LHCN-M2 (cell line): ENCODE results near the gene ACTL8. TPM values are rescaled to one million over a fixed set of nuclear protein-coding genes. Genes with fewer than 3 reads are reported as not detected.
"Not testable (repeated sequence)": the region's sequence is repeated elsewhere in the genome, so short reads cannot be mapped to it uniquely, and the experiment has no call there.

Experiments
- DNase-seq: peaks from one replicate; pipeline ENCODE4 v3.0.0-alpha.2; 2012; ENCODE audit warnings: low read depth
- total RNA-seq: library from RNA; depleted of rRNA; stranded (reverse); fragments of >200 nt; gene quantifications from 2 replicates; pipeline ENCODE4 v1.2.3, GENCODE V29; 2014

ACTL8 gene
- total RNA-seq, 1 experiment from 2014 or later = not detected

DNA sequence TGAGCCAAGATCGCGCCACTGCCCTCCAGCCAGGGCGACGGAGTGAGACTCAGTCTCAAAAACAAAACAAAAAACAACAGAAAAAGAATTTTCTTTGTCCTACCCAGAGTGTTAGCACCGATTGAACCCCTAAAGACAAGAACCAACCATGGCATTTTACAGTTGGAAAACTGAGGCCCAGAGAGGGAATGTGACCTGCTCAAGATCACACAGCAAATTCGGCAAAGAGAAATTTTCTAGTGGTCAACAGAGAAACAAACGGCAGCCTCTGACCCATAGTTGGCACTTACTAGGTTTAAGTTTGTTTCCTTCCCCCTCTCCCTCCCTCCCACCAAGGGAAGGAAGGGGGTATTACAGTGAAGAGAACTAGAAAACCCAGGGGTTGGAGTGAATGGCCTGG is 20.5 kb upstream of the ACTL8 start:
- no peak for DNase-seq

DNA sequence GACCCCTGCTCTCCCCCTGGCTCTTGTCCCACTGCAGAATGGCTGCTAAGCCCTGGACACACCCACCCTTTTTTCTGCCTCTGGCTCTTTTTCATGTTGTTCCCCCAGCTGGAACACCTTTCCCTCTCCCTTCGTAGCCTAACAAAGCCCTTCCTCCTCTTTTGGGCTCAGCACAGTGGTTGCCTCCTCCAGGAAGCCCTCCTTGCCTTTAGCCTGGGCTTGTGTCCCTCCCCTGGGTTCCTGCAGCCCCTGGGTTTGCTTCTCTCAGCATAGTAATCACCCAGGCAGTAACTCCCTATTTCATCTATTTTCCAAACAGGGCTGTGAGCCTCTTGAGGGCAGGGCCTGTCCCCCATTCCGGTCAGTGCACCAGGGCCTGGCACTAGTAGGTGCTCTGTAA is 19.8 kb upstream of the ACTL8 start:
- DNase-seq = no peak

DNA sequence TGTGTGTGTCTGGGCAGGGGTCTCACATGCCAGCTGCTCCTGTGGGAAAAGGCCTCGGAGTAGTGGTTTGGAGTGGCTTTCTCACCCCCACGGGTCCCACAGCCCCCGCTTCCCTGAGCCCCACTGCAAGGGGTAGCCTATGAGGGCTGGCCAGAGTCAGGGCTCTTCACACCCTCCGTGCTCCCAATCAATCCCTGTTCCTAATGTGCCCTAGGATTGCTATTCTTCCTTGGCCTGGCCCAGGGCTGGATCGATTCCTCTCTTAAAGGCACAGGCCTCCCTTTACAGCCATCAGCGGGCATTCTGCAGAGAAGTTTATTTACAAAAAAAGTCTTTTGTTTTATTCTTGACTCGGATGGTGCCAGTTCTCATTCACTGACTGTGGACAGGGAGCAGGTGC is 19.3 kb upstream of the ACTL8 start:
- DNase-seq = no peak

DNA sequence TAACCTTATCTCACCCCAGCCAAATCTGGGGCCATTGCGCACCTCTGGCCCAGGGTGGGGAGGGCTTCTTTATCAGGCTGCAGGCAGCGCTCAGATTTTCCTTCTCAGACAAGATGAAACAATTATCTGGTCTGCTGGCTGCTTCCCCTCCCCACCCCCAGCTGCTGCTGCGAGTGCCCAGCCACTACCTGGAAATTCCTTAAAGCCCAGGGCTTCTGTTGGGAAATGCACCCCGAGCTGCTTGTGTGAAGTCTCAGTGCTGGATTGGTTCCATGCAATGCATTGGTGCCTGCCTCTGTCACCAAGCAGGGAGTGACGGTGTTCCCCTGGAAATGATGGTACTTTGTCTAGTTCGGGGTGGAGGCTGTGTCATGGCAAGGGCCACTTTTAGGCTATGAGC is 18.5 kb upstream of the ACTL8 start:
- no peak for DNase-seq

DNA sequence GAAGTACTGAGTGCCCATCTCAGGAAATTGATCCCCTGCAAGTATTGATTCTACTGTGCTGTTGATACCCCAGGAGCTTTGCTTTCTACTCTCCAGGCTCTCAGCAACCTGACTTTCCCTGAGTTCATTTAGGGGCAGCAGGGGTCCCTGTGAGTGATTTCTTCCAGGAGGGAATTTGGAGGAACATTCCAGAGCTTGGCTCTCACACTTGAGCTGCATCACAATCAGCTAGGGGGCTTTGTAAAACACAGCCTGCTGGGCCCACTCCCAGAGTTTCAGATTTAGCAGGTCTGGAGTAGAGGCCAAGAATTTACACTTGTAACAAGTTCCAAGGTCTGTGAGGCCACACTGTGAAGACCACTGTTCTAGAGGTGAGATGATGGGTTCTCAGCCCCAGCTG is 16.1 kb upstream of the ACTL8 start:
- no peak for DNase-seq

DNA sequence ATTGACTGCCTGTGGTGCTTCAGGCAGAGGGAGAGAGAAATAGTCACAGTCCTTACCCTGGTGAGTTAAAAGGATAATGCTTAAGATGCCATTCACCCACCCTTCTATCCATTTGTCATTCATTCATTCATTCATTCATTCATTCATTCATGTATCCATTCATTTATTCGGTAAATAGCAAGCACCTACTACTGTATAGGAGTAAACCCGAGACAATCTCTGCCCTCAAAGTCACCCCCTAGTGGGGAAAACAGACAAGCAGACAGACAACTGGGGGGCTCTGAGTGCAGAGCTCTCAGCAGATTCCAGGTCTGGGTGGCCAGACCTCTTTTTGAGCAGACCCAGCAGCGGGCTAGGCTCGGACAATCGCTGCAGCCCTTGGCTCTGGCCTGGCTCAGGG is 14.1 kb upstream of the ACTL8 start:
- DNase-seq = no peak

DNA sequence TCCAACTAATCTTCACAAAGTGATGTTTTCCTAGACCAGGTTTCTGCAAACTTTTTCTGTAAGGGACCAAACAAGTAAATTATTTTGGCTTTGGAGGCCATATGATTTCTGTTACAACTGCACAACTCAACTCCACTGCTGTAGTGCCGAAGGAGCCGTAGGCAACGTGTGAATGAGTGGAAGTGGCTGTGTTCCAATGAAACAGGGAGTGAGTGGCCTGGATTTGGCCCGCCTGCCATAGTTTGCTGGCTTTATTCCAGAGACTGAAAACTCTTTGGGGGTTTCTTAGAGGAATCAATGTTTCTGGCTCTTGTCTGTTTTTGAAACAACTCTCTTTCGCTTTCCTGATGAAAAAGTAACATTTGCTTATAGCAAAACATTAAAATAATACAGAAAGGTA is 12.6 kb upstream of the ACTL8 start:
- no peak for DNase-seq

DNA sequence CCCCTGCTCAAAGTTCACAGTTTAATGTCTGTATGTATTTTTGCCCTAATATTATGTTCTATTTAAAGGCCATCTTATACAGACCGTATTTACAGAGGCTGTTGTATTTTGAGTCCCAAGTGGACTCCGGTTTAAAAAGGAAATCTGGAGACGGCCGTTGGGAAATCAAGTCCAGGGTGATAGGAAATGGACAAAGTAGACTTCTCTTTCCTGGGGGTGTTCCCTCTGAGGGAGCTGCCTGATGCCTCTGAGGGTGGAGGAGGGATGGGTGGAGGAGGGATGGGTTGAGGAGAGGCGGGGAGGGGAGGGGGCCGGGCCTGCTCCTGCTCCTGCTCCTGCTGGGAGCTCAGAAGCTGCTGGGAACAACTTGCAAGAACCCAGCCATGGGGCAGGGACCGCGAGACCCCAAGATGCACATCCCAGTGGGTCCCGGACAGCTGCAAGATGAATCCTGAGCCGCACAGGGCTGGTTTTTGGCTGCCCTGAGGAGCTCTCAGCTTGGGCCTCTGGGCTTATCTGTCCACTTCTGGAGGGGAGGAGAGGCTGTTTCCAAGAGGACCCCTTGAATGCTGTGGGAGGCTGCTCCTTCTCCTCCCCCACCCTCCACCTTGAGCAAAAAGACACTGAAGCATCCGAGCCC is 12.0 kb upstream of the ACTL8 start:
- no peak for DNase-seq

DNA sequence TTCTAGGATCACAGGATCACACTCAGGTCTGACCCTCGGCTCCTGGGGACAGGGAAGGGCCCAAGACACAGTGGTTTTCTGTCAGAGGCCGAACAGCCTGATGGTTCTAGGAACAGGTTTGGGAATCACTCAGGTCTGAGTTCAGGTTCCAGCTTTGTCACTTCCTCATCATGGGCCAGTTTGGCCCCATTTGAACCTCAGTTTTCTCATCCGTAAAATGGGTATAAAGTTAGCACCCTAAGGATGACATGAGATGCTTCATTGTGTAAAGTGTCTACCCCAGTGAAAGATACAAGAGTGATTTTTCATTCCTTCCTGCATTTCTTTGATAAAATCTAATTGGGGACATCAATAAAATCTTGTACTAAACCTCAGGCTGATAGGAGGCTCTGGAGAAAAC is 11.2 kb upstream of the ACTL8 start:
- DNase-seq = no peak

DNA sequence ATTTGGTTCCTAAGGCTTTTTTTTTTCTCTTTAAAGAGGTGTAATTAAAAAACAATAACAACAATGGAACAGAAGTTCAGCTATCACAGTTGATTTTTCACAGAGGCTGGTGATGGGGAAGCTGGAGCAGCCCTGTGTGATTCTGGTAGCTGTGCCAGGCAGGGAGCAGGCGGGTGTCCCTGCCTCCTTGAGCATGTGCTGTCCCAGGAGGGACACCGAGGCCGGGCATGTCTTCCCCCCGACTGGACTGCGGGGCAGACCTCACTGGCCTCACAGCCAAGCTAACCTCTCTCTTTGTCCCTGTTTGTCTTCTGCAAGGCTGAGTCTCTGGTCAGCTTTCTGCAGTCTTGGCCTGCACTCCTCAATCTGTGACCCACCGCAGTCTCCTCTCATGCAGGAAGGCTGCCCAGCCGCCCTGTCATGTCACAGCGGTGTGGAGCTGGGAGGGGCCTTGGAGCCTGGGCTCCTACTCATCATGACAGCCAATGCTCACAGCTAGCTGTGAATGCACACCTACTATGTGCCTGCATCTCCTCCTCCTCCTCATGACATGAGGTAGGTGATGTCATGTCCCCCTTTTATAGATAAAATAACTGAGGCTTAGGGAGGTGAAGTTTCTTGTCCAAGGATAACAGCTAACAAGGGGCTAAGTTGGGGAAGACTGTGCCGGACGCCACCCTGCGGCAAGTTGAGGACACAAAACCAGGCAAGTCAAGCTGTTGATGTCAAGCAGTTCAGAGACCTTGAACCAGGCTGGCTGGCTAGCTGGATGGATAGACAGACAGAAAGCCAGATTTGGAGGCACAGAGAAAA is 10.3 kb upstream of the ACTL8 start:
- no peak for DNase-seq

DNA sequence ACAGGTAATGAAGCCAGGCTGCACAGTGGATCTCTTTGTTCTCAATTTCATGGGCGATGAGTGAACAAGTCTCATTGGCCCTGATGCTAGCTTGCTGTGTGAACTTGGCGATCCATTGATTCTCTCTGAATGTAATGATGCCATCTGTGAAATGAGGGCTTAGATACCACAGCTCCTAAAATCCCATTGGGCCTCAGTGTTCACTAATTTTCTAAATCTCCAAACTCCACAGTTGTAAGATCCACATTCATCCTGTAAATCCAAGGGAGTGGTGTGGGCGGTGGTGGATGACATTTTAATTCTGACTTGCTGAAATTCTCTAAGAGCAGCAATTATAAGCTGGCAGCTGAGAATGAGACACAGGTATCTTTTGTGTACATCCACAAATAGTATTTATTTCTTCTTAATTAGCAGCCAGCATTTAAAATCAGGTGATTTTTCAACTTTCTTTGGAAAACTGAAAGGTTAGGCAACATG is 9.6 kb upstream of the ACTL8 start:
- DNase-seq = no peak

DNA sequence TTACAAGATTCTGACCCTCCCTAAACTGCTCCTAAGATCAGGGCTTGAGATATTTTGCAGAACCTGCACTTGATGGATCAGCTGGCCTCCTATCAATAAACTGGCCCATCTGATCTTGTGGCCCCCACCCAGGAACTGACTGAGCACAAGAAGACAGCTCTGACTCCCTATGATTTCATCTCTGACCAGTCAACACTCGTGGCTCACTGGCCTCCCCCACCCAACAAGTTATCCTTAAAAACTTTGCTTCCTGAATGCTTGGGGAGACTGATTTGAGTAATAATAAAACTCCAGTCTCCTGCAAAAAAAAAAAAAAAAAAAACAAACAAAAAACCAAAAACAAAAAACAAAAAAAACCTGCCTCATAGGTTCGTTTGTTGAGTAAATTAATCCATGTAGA is 8.9 kb upstream of the ACTL8 start:
- DNase-seq = not testable (repeated sequence)

DNA sequence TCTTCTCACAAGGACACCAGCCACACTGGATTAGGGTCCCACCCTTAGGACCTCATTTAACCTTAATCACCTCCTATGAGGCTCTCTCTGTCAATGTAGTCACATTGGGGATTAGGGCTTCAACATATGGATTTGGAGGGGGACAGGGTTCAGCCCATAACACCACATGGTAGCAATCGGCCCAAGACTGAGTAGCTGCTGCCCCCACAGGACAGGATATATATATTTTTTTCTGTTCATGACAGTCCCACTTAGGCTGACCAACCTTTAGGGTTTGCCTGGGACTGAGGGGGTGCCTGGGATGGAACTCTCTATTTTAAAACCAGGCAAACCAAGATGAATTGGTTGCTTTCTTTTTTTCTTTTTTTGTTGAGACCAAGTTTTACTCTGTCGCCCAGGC is 8.2 kb upstream of the ACTL8 start:
- DNase-seq = no peak

DNA sequence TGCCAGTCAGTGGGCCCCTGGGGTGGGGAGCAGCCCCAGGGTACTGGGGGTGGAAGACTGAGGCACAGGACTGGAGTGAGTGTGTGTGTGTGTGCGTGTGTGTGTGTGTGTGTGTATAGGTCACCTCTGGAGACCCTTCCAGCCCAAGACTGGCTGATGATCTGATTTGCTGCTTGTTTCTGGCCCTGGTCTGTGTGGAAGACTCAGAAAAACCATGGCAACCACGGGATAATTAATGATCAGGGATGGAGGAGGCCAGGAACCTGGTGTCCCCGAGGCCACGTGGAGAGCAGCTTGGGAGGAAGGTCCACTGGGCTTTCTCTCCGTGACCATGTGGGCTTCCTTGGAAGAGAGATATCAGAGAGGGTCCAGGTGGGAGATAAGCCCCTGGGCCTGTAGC is 4.8 kb upstream of the ACTL8 start:
- DNase-seq = no peak

DNA sequence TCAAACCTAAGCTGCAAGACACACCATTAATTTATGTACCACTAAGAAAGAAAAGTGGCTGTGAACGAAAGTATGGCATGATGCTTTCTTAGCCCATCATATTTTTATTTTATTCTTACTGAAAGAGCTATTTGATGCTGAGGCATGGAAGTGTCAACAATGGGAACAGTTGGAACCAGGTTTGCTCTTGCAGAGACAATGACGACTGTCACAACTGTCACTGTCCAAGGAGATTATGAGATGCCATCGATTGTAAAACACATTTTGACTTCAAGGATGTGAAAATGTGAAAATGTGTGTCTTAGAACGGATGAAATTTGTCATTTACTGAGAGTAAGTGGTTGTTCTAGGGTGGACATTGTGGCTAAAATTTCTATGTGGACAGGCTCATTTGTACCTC is 2.8 kb upstream of the ACTL8 start:
- DNase-seq = no peak

DNA sequence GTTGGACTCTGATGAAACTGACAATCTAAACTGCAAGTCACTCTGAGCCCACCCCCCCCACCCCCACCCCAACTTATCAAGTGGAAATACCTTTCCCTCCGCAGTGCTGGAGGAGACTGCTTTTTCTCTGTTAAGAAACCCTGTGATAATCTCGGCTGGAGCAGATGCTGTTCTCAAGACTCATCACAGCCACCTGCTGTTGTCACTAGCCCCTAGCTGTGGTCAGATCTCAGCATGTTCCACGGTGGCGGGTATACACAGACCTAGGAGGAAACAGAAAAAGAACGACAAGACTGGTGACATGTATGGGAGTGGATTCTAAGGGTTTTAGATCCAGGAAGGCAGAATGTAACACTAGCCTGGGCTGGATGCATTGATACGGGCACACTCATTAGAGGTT is 2.3 kb downstream of the ACTL8 start:
- peak; percentile 78 for DNase-seq

DNA sequence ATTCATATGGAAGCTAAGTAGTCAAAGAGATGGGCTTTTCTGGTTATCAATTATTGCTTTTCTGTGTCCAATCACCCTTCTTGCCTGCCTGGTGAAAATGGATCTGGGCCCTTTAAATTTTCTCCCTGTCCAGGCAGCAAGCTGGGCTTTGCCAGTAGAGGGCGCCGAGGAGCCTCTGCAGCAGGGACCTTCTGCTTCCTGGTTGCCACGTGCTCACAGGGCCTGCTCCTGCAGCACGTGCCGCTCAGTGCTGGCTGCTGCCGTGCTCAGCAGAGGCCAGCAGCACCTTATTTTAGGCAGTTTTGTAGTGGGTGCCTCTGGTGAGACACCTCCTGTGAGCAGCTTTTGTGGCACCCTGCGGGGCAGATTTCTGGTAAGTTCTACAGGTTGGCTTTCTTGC is 4.0 kb downstream of the ACTL8 start:
- DNase-seq = no peak

DNA sequence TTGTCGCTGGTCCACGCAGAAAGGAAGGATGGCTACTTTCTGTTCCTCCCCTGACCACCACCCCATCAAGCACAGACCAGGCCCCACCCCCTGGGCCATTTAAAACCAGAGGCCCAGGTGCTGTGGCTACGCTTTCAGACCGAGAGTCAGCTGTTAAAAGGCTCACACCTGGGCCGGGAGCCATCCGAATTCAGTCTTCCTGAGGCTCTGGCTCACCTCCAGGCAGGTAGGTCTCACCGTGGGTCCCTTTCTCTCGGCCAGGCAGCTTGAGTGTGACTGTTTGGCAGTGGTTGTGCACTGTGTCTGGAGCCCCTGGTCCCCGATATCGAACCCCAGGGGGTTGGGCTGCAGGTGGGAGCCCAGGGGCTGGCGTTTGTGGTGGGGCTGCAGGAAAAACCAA is 7.2 kb downstream of the ACTL8 start:
- no peak for DNase-seq

DNA sequence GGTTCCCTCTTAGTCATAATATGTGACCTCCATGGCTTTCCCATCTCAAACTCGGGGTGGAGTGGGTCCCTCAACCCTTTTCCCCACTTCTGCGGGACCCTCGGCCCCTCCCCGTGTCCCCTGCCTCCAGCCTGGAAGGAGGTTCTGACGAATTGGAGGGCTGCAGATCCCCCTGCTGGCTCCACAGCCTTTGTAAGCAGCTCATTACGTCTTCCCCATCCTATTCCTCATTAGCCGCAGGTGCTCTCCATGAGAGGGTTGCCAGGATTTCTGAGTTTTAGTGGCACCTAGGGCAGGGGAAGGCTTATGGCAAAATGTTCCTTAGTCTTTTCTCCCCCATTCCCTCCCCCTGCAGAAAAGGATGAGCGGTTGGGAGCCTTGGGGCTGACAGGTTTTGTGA is 8.3 kb downstream of the ACTL8 start:
- DNase-seq = no peak

DNA sequence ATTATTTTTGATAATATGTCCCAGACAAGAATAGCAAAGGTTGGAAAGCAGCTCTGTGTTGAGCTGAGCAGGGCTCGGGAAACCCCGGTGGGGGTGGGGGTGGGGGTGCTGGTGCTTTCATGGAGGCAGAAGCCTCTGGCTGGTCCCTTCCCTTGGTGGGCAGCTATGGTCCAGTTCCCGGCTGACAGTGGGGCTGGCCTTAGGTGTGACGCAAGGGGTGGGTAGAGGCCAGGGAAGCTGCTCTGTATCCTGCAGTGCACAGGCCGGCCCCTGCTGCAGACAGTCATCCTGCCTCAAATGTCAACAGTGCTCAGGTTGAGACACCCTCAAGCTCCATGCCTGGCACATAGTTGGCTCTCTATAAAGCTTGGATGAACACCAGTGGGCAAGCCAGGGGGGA is 8.9 kb downstream of the ACTL8 start:
- DNase-seq = no peak

DNA sequence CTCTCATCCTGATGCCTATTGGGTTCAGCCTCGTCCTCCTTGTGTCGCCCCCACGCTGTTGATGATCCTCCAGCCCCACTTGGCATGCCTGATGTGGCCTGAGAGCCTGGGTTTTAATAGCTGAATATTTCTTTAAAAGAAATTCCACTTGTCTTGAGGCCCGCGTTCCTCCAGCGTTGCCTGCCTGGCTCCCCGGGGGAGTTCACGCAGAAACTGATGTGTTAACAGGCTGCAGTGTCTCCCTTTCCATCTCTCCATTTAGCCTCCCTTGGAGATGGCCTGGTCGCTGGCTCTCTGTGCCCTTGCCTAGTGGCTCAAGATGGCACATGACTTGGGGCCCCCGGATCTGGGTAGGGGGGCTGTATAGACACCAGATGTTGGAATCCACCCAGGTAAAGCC is 9.5 kb downstream of the ACTL8 start:
- DNase-seq = no peak

DNA sequence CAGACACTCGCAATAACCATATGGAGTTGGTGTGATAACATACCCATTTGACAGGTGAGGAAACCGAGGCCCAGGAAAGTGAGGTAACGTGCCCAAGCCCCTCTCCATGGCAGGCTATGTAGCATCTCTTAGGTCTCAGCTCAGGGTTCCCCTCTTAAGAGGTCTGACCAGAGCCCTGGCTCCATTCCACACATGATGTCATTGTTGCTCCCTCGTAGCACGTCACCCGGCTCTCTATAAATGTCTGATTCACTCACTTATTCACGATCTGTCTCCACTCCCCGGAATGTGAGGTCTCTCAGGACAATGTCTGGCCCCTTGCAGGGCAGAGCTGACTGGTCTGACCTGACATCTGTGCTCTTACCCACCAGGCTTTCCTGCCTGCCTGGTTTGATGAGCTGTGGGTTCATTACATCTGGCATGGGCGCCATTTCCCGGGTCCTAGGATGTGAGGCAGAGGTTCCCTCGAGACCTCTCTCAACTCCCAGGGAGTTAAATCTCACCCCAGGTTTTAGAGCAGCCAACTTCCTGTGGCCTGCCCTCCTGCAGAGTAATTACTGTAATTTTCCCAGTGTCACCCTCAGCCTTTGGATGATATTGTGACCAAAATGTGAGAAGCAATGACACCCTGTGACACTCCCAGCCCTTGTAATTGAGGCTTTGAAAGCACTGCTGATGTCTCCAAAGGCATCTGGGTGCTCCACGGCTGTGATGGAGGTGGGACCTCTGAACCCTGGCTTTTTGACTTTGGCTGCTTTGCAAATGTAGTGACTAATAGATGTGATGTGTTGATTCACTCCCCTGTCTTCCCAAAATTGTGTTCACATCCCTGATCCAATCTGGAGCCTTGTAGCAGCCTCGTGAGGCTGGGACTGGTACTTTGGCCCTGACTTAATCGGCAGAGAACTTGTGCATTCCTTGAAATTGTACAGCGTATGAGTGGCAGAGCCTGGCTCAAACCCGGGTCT is 10.6 kb downstream of the ACTL8 start:
- peak; percentile 87 for DNase-seq
